Stimulated activated naive CD8-positive, alpha-beta T cell treated with anti-CD3 and anti-CD28 coated beads, Interleukin-15, Interleukin-2, amounts not matched to agents 100 ng/mL and 50 ng/mL, for 24 hours (primary cell): Measurements from ENCODE around the gene HACL1.

Experiments used
- H3K27ac Mint-ChIP-seq: one replicate; pipeline ENCODE4 v1.8.0; 2021; ENCODE audit warnings: mild to moderate bottlenecking, mixed read lengths
- H3K27me3 Mint-ChIP-seq: one replicate; pipeline ENCODE4 v1.8.0; 2021; ENCODE audit warnings: mixed read lengths
- H3K36me3 Mint-ChIP-seq: one replicate; pipeline ENCODE4 v1.8.0; 2021; ENCODE audit warnings: low read depth, mixed read lengths
- H3K4me1 Mint-ChIP-seq: one replicate; pipeline ENCODE4 v1.8.0; 2021; ENCODE audit warnings: low read depth, mixed read lengths
- H3K4me3 Mint-ChIP-seq: one replicate; pipeline ENCODE4 v1.8.0; 2021; ENCODE audit warnings: mild to moderate bottlenecking, mixed read lengths
- H3K9me3 Mint-ChIP-seq: one replicate; pipeline ENCODE4 v1.8.0; 2021; ENCODE audit warnings: mixed read lengths

The HACL1 gene

GRCh38 chr3:15575446-15575845 is 25.9 kb downstream of the HACL1 start:
- Mint-ChIP-seq H3K36me3 (peaks cover 37% of the 10 kb centered on the region), H3K27ac (no peak overlapping the region), H3K9me3 (no peaks in the 10 kb centered on the region), H3K27me3 (no peaks in the 10 kb centered on the region), H3K4me3 (no peak overlapping the region), H3K4me1 (no peaks in the 10 kb centered on the region)

- Mint-ChIP-seq H3K9me3 (no peaks in the 10 kb centered on the region), H3K36me3 (peaks cover 37% of the 10 kb centered on the region), H3K27me3 (no peaks in the 10 kb centered on the region), H3K4me3 (no peak overlapping the region), H3K27ac (no peak overlapping the region), H3K4me1 (no peaks in the 10 kb centered on the region)
These were observed 29.2 kb downstream of the HACL1 start for GRCh38 chr3:15572138-15572537.

- H3K36me3 Mint-ChIP-seq, result peaks cover 58% of the 10 kb centered on the region
- H3K27me3 Mint-ChIP-seq, result no peaks in the 10 kb centered on the region
- no peak overlapping the region for H3K27ac Mint-ChIP-seq
These were observed 38.2 kb downstream of the HACL1 start for GRCh38 chr3:15563190-15563589.

GRCh38 chr3:15562560-15562959 is 38.8 kb downstream of the HACL1 start:
- no peaks in the 10 kb centered on the region for H3K27me3 Mint-ChIP-seq
- H3K36me3 Mint-ChIP-seq, result peaks cover 51% of the 10 kb centered on the region
- H3K4me3 Mint-ChIP-seq, result no peak overlapping the region
- no peak overlapping the region for H3K27ac Mint-ChIP-seq
- H3K4me1 Mint-ChIP-seq, result peaks cover 2% of the 10 kb centered on the region
- no peaks in the 10 kb centered on the region for H3K9me3 Mint-ChIP-seq

More at GRCh38 chr3:15563190-15563589, 38.2 kb downstream of the HACL1 start:
- Mint-ChIP-seq H3K9me3 (no peaks in the 10 kb centered on the region), H3K4me3 (no peak overlapping the region), H3K4me1 (no peaks in the 10 kb centered on the region)

GRCh38 chr3:15558581-15558980 is 42.8 kb downstream of the HACL1 start:
- no peak overlapping the region for H3K4me3 Mint-ChIP-seq
- no peaks in the 10 kb centered on the region for H3K9me3 Mint-ChIP-seq
- H3K36me3 Mint-ChIP-seq, result peaks cover 30% of the 10 kb centered on the region
- no peak overlapping the region for H3K27ac Mint-ChIP-seq
- H3K4me1 Mint-ChIP-seq, result peaks cover 19% of the 10 kb centered on the region
- no peaks in the 10 kb centered on the region for H3K27me3 Mint-ChIP-seq

- H3K4me3 Mint-ChIP-seq, result no peak overlapping the region
- no peaks in the 10 kb centered on the region for H3K9me3 Mint-ChIP-seq
- H3K27ac Mint-ChIP-seq, result no peak overlapping the region
- peaks cover 19% of the 10 kb centered on the region for H3K4me1 Mint-ChIP-seq
- H3K27me3 Mint-ChIP-seq, result no peaks in the 10 kb centered on the region
- peaks cover 21% of the 10 kb centered on the region for H3K36me3 Mint-ChIP-seq
These were observed 43.8 kb downstream of the HACL1 start for GRCh38 chr3:15557511-15557946.

GRCh38 chr3:15556512-15556911 is 44.9 kb downstream of the HACL1 start:
- Mint-ChIP-seq H3K27ac (peak overlapping the region; percentile 40), H3K4me1 (peaks cover 19% of the 10 kb centered on the region), H3K27me3 (no peaks in the 10 kb centered on the region), H3K36me3 (peaks cover 17% of the 10 kb centered on the region), H3K4me3 (peak overlapping the region; percentile 20), H3K9me3 (no peaks in the 10 kb centered on the region)

GRCh38 chr3:15553749-15554148 is 47.6 kb downstream of the HACL1 start:
- H3K36me3 Mint-ChIP-seq, result no peaks in the 10 kb centered on the region
- H3K4me1 Mint-ChIP-seq, result peaks cover 19% of the 10 kb centered on the region
- no peak overlapping the region for H3K27ac Mint-ChIP-seq
- no peaks in the 10 kb centered on the region for H3K9me3 Mint-ChIP-seq
- no peaks in the 10 kb centered on the region for H3K27me3 Mint-ChIP-seq
- no peak overlapping the region for H3K4me3 Mint-ChIP-seq

GRCh38 chr3:15551902-15552301 is 49.5 kb downstream of the HACL1 start:
- Mint-ChIP-seq H3K27me3 (no peaks in the 10 kb centered on the region), H3K36me3 (no peaks in the 10 kb centered on the region), H3K9me3 (peaks cover 2% of the 10 kb centered on the region), H3K4me3 (no peak overlapping the region), H3K27ac (no peak overlapping the region), H3K4me1 (peaks cover 11% of the 10 kb centered on the region)

GRCh38 chr3:15549846-15550245 is 51.5 kb downstream of the HACL1 start:
- Mint-ChIP-seq H3K27ac (no peak overlapping the region), H3K4me1 (no peaks in the 10 kb centered on the region), H3K36me3 (no peaks in the 10 kb centered on the region), H3K27me3 (no peaks in the 10 kb centered on the region), H3K4me3 (no peak overlapping the region), H3K9me3 (peaks cover 7% of the 10 kb centered on the region)

GRCh38 chr3:15542614-15543013 is 58.8 kb downstream of the HACL1 start:
- Mint-ChIP-seq H3K36me3 (no peaks in the 10 kb centered on the region), H3K4me3 (no peak overlapping the region), H3K27me3 (no peaks in the 10 kb centered on the region), H3K9me3 (peaks cover 7% of the 10 kb centered on the region), H3K27ac (no peak overlapping the region), H3K4me1 (peaks cover 14% of the 10 kb centered on the region)

- H3K36me3 Mint-ChIP-seq, result no peaks in the 10 kb centered on the region
- no peaks in the 10 kb centered on the region for H3K9me3 Mint-ChIP-seq
- peaks cover 26% of the 10 kb centered on the region for H3K4me1 Mint-ChIP-seq
- no peak overlapping the region for H3K4me3 Mint-ChIP-seq
- no peaks in the 10 kb centered on the region for H3K27me3 Mint-ChIP-seq
- H3K27ac Mint-ChIP-seq, result no peak overlapping the region
These were observed 60.0 kb downstream of the HACL1 start for GRCh38 chr3:15541371-15541770.

GRCh38 chr3:15539066-15539465 is 62.3 kb downstream of the HACL1 start:
- peaks cover 41% of the 10 kb centered on the region for H3K4me1 Mint-ChIP-seq
- H3K4me3 Mint-ChIP-seq, result no peak overlapping the region
- no peaks in the 10 kb centered on the region for H3K9me3 Mint-ChIP-seq
- H3K36me3 Mint-ChIP-seq, result no peaks in the 10 kb centered on the region
- no peaks in the 10 kb centered on the region for H3K27me3 Mint-ChIP-seq
- H3K27ac Mint-ChIP-seq, result no peak overlapping the region

GRCh38 chr3:15538345-15538744 is 63.0 kb downstream of the HACL1 start:
- Mint-ChIP-seq H3K36me3 (no peaks in the 10 kb centered on the region), H3K9me3 (no peaks in the 10 kb centered on the region), H3K27ac (no peak overlapping the region), H3K4me3 (no peak overlapping the region), H3K27me3 (no peaks in the 10 kb centered on the region), H3K4me1 (peaks cover 41% of the 10 kb centered on the region)

- no peaks in the 10 kb centered on the region for H3K36me3 Mint-ChIP-seq
- peak overlapping the region; percentile 31 for H3K27ac Mint-ChIP-seq
- no peak overlapping the region for H3K4me3 Mint-ChIP-seq
- no peaks in the 10 kb centered on the region for H3K27me3 Mint-ChIP-seq
- no peaks in the 10 kb centered on the region for H3K9me3 Mint-ChIP-seq
- peaks cover 41% of the 10 kb centered on the region for H3K4me1 Mint-ChIP-seq
These were observed 64.5 kb downstream of the HACL1 start for GRCh38 chr3:15536856-15537255.

- Mint-ChIP-seq H3K9me3 (no peaks in the 10 kb centered on the region), H3K36me3 (no peaks in the 10 kb centered on the region), H3K27me3 (no peaks in the 10 kb centered on the region), H3K4me3 (no peak overlapping the region), H3K27ac (peak overlapping the region; percentile 34), H3K4me1 (peaks cover 41% of the 10 kb centered on the region)
These were observed 65.6 kb downstream of the HACL1 start for GRCh38 chr3:15535732-15536131.
